ENCODE results near the gene MAMDC2.

DNA sequence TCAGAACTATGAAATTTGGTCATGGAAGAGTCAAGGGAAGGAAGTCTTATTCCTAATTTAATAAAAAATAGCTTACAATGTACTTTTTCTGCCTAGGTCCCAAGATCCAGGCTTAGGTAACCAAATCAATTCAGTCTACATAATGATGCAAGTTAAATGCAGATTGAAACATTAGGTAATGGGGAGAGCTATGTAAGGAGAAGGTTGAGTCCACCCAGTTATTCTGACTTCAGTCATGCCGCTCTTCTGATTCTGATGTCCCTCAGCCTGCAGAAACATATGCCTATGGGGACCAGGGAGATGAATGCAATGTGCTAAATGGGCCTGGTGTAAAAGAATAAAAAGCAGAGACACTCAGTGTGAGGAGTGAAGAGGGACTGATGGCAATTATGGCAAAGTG is 63.9 kb downstream of the MAMDC2 start:
- TF ChIP-seq POLR2A (IDR thresholded peaks at IDR 0.05; ENCODE audit: low read depth, low read length) (no peak), POLR2AphosphoS5 (IDR thresholded peaks at IDR 0.05; ENCODE audit: low read depth, low read length) (no peak), TAF1 (IDR thresholded peaks at IDR 0.05; ENCODE audit: borderline replicate concordance, low read depth, low read length) (no peak)

Measured in GM12892 (cell line).